Epithelial cell of proximal tubule (primary cell): Measurements from ENCODE around the gene SERTAD4. TPM values are rescaled to one million over a fixed set of nuclear protein-coding genes. Genes with fewer than 3 reads are reported as not detected.

Experiments used
- DNase-seq: peaks from one replicate; pipeline ENCODE4 v3.0.0-alpha.2; 2011; ENCODE audit warnings: low read depth
- H3K4me3 ChIP-seq: 2 replicates; pipeline ENCODE4 v1.5.1; 2011; ENCODE audit warnings: low read depth, mild to moderate bottlenecking, low read length
- total RNA-seq: library from RNA; depleted of rRNA; stranded (reverse); fragments of >200 nt; gene quantifications from 2 replicates; pipeline ENCODE4 v1.2.3, GENCODE V29; 2015
- TF ChIP-seq, protein P1 (sequence below): conservative IDR thresholded peaks from 2 replicates; pipeline ENCODE4 v1.5.1; 2012; ENCODE audit warnings: low read depth, mild to moderate bottlenecking, low read length

The SERTAD4 gene
- total RNA-seq, 1 donor from 2014 or later = 8.7 TPM

DNA sequence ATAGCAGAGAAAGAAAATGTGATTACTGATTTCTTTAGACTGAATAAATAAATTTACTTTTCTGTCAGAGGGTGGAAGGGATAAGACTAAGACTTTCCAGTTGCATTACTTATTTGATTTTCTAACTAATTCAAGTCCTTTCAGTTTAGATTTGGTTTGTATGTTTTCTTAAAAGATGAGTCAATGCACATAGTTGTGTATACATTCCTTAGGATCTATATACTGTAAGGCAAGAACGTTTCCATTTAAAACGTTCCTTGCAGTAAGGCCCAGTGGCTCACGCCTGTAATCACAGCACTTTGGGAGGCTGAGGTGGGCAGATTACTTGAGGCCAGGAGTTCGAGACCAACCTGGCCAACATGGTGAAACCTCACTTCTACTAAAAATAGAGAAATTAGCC is 14.5 kb upstream of the SERTAD4 start:
- H3K4me3 ChIP-seq = no peak overlapping the region
- TF ChIP-seq, protein P1, sequence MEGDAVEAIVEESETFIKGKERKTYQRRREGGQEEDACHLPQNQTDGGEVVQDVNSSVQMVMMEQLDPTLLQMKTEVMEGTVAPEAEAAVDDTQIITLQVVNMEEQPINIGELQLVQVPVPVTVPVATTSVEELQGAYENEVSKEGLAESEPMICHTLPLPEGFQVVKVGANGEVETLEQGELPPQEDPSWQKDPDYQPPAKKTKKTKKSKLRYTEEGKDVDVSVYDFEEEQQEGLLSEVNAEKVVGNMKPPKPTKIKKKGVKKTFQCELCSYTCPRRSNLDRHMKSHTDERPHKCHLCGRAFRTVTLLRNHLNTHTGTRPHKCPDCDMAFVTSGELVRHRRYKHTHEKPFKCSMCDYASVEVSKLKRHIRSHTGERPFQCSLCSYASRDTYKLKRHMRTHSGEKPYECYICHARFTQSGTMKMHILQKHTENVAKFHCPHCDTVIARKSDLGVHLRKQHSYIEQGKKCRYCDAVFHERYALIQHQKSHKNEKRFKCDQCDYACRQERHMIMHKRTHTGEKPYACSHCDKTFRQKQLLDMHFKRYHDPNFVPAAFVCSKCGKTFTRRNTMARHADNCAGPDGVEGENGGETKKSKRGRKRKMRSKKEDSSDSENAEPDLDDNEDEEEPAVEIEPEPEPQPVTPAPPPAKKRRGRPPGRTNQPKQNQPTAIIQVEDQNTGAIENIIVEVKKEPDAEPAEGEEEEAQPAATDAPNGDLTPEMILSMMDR = no peak
- DNase-seq = no peak

DNA sequence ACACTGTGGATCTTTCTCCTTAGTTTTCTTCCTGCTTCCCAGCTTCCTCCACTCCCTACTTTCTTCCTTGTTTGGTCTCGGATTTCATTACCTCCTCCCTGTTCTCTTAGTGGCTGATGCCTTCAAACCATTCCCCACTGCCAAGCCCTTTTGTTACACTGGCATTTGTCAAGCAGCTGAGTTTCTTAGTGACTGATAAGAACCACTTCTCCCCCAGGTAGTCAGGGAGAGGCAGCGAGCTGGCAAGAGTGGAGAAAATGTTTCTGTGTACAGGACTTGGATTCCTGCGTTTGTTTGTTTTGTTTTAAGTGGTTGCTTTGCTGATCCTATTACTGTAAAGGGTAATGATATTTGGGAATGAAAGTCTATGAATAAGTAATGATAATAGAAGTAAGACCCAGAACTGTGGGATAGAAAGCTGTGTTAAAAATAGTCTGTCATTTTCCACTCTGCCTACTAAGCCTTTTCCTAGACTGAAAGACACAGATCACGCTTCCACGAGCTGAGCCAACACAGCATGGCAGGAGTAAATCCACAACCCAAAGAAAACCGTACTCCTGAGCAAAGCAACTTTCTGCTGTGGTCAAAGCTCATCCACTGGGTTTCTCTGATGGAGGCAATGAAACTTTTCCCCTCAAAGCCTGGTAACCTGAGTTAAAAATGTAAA is 10.1 kb upstream of the SERTAD4 start:
- H3K4me3 ChIP-seq = no peak overlapping the region
- peak; percentile 33 for DNase-seq
- TF ChIP-seq, protein P1 = no peak

GRCh38 chr1:210223226-210223904 is 9.2 kb upstream of the SERTAD4 start:
- DNase-seq = peak; percentile 77
- TF ChIP-seq, protein P1 = peak; percentile 6
- no peak overlapping the region for H3K4me3 ChIP-seq

GRCh38 chr1:210228158-210228557 is 4.4 kb upstream of the SERTAD4 start:
- TF ChIP-seq, protein P1 = no peak
- DNase-seq = no peak
- no peak overlapping the region for H3K4me3 ChIP-seq

DNA sequence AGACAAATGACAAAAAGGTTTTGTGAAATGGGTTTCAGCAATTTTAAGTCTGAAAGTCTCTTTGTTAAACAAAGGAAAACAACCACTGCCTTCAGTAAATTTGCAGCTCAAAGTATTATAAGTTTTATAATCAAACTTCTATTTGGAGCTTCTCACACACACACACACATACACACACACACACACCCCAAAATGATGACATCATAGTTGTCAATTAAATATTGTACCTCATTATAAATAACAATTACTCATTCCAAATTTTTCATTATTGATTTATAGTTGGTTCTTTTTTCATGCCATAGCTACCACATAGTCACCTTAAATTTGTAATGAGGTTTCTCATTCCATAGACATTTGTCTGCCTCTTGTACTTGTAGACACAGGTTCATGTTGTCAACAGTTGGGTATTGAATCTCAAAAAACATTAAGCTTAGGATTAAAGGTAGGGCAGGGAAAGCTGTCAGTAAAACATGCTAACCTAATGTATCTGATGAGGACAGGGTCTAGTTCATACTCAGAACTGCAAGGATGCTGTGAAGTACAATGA is 2.4 kb upstream of the SERTAD4 start:
- H3K4me3 ChIP-seq = no peak overlapping the region
- DNase-seq = no peak
- TF ChIP-seq, protein P1 = no peak

- DNase-seq = no peak
- TF ChIP-seq, protein P1 = no peak
Observed at GRCh38 chr1:210231846-210232510, 618 bp upstream of the SERTAD4 start.

More at GRCh38 chr1:210231846-210232510, 618 bp upstream of the SERTAD4 start:
- peak overlapping the region; percentile 75 for H3K4me3 ChIP-seq
